Measurements from ENCODE around the gene SC5D.

The SC5D gene

DNA sequence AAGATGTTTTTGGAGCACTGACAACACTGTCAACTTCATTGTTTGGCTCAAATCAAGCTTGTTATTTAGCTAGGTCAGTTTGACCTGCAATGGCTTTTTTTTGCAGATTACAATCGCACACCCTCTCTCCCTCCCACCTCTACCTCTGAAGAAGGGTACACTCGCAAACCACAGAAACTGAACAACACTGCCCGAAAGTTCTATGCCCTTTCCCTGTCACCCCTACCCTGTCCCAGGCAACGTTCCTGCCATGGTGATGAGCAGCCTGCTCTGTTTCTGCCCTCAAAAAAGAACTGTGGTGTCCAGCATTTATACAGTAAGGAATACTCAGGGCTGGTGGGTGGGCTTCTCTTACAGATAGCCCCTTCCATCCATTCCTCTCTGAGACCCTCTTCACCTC, 33.7 kb downstream of the SC5D start:
- TF ChIP-seq, protein P1, sequence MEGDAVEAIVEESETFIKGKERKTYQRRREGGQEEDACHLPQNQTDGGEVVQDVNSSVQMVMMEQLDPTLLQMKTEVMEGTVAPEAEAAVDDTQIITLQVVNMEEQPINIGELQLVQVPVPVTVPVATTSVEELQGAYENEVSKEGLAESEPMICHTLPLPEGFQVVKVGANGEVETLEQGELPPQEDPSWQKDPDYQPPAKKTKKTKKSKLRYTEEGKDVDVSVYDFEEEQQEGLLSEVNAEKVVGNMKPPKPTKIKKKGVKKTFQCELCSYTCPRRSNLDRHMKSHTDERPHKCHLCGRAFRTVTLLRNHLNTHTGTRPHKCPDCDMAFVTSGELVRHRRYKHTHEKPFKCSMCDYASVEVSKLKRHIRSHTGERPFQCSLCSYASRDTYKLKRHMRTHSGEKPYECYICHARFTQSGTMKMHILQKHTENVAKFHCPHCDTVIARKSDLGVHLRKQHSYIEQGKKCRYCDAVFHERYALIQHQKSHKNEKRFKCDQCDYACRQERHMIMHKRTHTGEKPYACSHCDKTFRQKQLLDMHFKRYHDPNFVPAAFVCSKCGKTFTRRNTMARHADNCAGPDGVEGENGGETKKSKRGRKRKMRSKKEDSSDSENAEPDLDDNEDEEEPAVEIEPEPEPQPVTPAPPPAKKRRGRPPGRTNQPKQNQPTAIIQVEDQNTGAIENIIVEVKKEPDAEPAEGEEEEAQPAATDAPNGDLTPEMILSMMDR (IDR thresholded peaks at IDR 0.05; ENCODE audit: low read depth, low read length, missing control alignments), result no peak
- DNase-seq (ENCODE audit: extremely low read depth, low read depth), result no peak
- no peak overlapping the region for H3K4me3 ChIP-seq (replicated peaks; ENCODE audit: low read depth, low read length)

DNA sequence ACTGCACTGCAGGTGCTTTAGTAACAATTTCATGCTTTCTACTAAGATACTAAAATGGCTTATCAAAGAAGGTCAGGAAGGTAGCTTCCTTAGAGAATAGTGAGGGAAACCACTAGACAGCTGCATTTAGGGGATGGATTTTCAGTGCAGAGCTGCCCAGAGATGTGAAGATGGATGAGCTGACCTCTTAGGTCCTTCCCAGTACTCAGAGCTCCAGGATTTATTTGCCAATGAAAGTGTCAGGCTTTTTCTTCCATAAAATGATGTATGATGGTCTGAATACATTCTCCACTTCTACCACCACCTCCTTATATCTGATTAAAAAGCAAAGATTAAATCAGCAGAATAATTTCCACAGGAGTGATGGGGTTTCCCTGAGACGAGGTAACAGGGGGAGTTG, 35.0 kb downstream of the SC5D start:
- TF ChIP-seq, protein P1 (IDR thresholded peaks at IDR 0.05; ENCODE audit: low read depth, low read length, missing control alignments), result no peak
- DNase-seq (ENCODE audit: extremely low read depth, low read depth), result no peak
- no peak overlapping the region for H3K4me3 ChIP-seq (replicated peaks; ENCODE audit: low read depth, low read length)

GRCh38 chr11:121328176-121328966, 35.8 kb downstream of the SC5D start:
- DNase-seq (ENCODE audit: extremely low read depth, low read depth), result no peak
- no peak overlapping the region for H3K4me3 ChIP-seq (replicated peaks; ENCODE audit: low read depth, low read length)
- TF ChIP-seq, protein P1 (IDR thresholded peaks at IDR 0.05; ENCODE audit: low read depth, low read length, missing control alignments), result no peak

GRCh38 chr11:121328967-121329679, 36.6 kb downstream of the SC5D start:
- no peak for DNase-seq (ENCODE audit: extremely low read depth, low read depth)
- no peak overlapping the region for H3K4me3 ChIP-seq (replicated peaks; ENCODE audit: low read depth, low read length)
- TF ChIP-seq, protein P1 (IDR thresholded peaks at IDR 0.05; ENCODE audit: low read depth, low read length, missing control alignments), result no peak

DNA sequence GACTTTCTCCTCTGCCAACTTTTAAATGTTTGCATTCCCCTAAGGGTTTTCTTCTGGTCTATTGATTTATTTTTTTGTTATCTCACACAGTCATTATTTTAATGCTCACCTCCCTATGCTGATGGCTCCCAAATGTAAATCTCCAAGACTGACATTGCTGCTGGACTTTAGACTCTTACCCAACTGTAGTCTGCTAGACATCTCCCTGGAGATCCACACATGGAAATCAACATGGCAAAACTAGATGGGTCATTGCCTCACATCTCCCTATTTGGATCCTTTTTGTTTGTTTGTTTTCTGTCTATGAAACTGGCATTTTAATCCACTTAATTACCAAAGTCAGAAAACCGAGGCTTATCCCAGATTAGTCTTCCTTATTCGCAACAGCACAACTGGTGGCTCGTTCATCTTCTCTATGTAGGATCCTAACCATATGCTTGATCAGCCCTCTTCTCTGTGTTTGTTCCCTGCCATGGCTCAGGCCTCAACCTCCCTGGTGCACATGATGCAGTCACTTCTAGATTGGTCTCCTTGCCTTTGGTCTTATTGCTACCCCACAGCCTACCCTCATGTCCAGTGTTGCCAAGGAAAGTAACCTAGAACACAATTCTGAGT, 37.3 kb downstream of the SC5D start:
- TF ChIP-seq, protein P1 (IDR thresholded peaks at IDR 0.05; ENCODE audit: low read depth, low read length, missing control alignments), result no peak
- DNase-seq (ENCODE audit: extremely low read depth, low read depth), result no peak
- no peak overlapping the region for H3K4me3 ChIP-seq (replicated peaks; ENCODE audit: low read depth, low read length)

DNA sequence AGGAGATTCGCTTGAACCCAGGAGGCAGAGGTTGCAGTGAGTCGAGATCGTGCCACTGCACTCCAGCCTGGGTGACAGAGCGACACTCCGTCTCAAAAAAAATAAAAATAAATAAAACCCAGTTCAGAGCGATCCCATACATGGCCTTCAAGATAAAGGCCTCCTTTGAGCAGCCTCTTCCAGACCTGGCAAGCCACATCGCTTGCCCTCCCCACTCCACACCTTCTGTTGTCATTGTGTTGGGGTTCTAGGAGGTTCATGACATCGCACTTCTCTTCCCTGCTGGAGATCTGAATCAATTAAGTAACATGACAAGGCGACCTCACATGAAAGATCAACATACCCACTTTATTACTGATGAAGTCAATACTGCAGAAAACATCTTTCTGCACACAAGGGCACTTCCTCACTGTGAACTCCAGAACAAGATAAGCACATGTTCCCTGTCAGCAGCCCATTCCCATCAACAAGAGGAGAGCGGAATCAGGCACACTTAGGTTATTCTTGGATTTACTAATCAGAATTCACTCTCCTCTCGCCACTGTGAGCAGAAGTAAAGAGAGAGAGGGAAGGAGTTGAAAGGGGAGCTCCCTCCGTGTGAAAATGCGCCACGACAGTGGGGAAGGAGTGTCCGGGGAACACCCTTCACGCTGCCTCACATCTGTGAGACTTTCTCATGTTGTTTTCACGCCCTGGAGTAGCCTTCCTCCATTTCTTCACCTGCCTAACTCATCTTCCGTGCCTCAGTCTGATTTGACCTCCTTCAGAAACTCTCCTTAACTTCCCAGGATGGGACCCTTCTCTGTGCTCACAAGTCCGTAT, 38.3 kb downstream of the SC5D start:
- TF ChIP-seq, protein P1 (IDR thresholded peaks at IDR 0.05; ENCODE audit: low read depth, low read length, missing control alignments), result no peak
- DNase-seq (ENCODE audit: extremely low read depth, low read depth), result no peak
- H3K4me3 ChIP-seq (replicated peaks; ENCODE audit: low read depth, low read length), result no peak overlapping the region

Measured in HFF-Myc (cell line).